SK-N-SH treated with all-trans-retinoic acid at 6 μM for 48 hours (cell line): ENCODE measurements around the gene GK2.

ENCODE experiments used
- ARNTL ChIP-seq: fragments of 450-650 bp; formaldehyde crosslinking; IDR thresholded peaks from 2 replicates; pipeline ENCODE4 v1.5.0; 2020; ENCODE audit warnings: low read depth, mild to moderate bottlenecking, moderate library complexity, borderline replicate concordance
- GLIS3 ChIP-seq: fragments of 250-450 bp; sonication (Bioruptor Pico); IDR thresholded peaks from 2 replicates; pipeline ENCODE4 v1.5.0; 2020; ENCODE audit warnings: mild to moderate bottlenecking, moderate library complexity
- RARB ChIP-seq: fragments of 250-450 bp; sonication (Bioruptor Pico); IDR thresholded peaks from 2 replicates; pipeline ENCODE4 v1.8.0; 2021; ENCODE audit warnings: mild to moderate bottlenecking, moderate library complexity
- TCF4 ChIP-seq: fragments of 250-450 bp; sonication (Bioruptor Pico); IDR thresholded peaks from 2 replicates; pipeline ENCODE4 v1.8.0; 2021; ENCODE audit warnings: mild to moderate bottlenecking, moderate library complexity, borderline replicate concordance
- TOX ChIP-seq: fragments of 250-450 bp; sonication (Bioruptor Pico); IDR thresholded peaks from 2 replicates; pipeline ENCODE4 v1.8.0; 2021; ENCODE audit warnings: mild to moderate bottlenecking, moderate library complexity, borderline replicate concordance
- ZNF565 ChIP-seq: fragments of 450-650 bp; formaldehyde crosslinking; conservative IDR thresholded peaks from 2 replicates; pipeline ENCODE4 v1.5.0; 2020; ENCODE audit warnings: low read depth, mild to moderate bottlenecking, moderate library complexity
- ZNF70 ChIP-seq: fragments of 450-650 bp; formaldehyde crosslinking; IDR thresholded peaks from 2 replicates; pipeline ENCODE4 v1.5.0; 2020; ENCODE audit warnings: mild to moderate bottlenecking, moderate library complexity
- TF ChIP-seq, protein P1 (sequence below): fragments of 250-450 bp; sonication (Bioruptor Pico); IDR thresholded peaks from 2 replicates; pipeline ENCODE4 v1.8.0; 2020; ENCODE audit warnings: mild to moderate bottlenecking, moderate library complexity, borderline replicate concordance
- TF ChIP-seq, protein P2 (sequence below): fragments of 250-450 bp; sonication (Bioruptor Pico); IDR thresholded peaks from 2 replicates; pipeline ENCODE4 v1.8.0; 2021; ENCODE audit warnings: low read depth, mild to moderate bottlenecking, moderate library complexity, borderline replicate concordance
- TF ChIP-seq, protein P3 (sequence below): fragments of 250-450 bp; sonication (Bioruptor Pico); IDR thresholded peaks from 2 replicates; pipeline ENCODE4 v1.5.1; 2020; ENCODE audit warnings: low read depth, mild to moderate bottlenecking, moderate library complexity

DNA sequence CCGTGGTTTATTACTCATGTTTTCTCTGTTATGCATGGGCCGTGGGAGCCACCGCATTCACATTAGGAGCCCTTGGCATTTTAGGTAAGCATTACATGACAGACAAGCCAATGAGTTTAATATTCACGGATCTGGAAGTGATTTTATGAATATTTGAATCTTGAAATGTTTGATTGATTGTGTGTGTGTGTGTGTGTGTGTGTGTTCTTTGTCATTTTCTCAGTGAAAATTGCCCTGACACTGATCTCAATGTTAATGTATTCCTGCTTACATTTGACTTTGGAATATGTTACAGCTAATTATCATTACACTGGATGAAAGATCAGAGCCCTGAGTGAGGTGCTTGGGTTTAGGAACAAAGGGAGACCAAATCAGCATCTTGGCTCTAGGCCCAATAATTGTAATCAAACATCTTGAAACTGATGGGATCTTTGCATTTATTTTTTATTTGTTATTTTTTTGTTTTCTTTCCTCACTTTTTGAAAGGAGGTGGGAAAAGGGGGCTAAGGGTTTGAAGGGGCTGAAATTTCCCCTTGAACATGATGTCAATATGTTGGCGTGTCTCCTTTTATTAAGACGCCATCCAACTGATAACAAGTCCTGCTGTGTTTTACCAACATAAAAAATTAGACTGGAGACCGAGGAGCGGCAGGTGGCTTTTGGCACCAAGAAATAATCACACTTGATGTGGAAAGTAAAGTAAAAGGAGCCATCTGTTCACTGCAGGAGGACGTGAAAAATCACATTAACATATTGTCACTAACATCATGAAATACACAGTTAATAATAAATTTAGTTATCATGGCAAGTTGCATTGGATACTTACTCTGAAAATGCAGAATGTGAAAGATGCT is 5.2 kb upstream of the GK2 start:
- TF ChIP-seq, protein P1, sequence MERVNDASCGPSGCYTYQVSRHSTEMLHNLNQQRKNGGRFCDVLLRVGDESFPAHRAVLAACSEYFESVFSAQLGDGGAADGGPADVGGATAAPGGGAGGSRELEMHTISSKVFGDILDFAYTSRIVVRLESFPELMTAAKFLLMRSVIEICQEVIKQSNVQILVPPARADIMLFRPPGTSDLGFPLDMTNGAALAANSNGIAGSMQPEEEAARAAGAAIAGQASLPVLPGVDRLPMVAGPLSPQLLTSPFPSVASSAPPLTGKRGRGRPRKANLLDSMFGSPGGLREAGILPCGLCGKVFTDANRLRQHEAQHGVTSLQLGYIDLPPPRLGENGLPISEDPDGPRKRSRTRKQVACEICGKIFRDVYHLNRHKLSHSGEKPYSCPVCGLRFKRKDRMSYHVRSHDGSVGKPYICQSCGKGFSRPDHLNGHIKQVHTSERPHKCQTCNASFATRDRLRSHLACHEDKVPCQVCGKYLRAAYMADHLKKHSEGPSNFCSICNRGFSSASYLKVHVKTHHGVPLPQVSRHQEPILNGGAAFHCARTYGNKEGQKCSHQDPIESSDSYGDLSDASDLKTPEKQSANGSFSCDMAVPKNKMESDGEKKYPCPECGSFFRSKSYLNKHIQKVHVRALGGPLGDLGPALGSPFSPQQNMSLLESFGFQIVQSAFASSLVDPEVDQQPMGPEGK (CRISPR knock-in tag) = no peak
- TF ChIP-seq TCF4 (no peak), ZNF70 (CRISPR knock-in tag) (no peak), TOX (CRISPR knock-in tag) (no peak), GLIS3 (CRISPR knock-in tag) (no peak), RARB (CRISPR knock-in tag) (no peak), ARNTL (no peak), ZNF565 (CRISPR knock-in tag) (no peak)
- TF ChIP-seq, protein P2, sequence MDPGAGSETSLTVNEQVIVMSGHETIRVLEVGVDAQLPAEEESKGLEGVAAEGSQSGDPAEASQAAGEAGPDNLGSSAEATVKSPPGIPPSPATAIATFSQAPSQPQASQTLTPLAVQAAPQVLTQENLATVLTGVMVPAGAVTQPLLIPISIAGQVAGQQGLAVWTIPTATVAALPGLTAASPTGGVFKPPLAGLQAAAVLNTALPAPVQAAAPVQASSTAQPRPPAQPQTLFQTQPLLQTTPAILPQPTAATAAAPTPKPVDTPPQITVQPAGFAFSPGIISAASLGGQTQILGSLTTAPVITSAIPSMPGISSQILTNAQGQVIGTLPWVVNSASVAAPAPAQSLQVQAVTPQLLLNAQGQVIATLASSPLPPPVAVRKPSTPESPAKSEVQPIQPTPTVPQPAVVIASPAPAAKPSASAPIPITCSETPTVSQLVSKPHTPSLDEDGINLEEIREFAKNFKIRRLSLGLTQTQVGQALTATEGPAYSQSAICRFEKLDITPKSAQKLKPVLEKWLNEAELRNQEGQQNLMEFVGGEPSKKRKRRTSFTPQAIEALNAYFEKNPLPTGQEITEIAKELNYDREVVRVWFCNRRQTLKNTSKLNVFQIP = no peak
- TF ChIP-seq, protein P3, sequence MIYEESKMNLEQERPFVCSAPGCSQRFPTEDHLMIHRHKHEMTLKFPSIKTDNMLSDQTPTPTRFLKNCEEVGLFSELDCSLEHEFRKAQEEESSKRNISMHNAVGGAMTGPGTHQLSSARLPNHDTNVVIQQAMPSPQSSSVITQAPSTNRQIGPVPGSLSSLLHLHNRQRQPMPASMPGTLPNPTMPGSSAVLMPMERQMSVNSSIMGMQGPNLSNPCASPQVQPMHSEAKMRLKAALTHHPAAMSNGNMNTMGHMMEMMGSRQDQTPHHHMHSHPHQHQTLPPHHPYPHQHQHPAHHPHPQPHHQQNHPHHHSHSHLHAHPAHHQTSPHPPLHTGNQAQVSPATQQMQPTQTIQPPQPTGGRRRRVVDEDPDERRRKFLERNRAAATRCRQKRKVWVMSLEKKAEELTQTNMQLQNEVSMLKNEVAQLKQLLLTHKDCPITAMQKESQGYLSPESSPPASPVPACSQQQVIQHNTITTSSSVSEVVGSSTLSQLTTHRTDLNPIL (CRISPR knock-in tag) = no peak
